GM18519 (cell line): Measurements from ENCODE around the gene XK.
"Not testable (repeated sequence)": the region's sequence is repeated elsewhere in the genome, so short reads cannot be mapped to it uniquely, and the experiment has no call there.

Source experiments
- ATAC-seq: cut with Tn5 transposase; IDR thresholded peaks from one replicate; pipeline ENCODE4 v1.9.1; 2021; ENCODE audit warnings: mild to moderate bottlenecking, moderate library complexity; ENCODE audit not compliant: unreplicated experiment, low FRiP score

Gene XK

DNA sequence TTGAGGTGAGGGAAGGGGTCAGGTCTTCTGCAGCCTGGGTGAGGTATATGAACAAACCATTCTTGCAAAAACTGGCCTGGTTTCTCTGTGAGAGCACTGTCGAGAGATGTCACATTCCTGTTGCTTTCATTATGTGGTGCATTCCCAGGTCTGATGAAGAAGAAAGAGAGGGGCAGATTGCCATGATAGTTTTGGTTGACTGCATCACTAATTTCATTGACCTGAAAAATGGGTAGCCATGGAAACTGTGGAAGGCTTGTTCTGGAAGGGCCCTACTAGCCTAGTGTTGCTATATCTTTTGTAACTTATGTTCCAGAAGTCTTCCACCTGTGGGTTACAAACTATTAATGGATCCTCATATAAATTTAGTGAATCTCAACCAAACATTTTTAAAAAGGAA lies 61.4 kb downstream of the XK start:
- no peak for ATAC-seq

- no peak for ATAC-seq
These were observed 66.7 kb downstream of the XK start for GRCh38 chrX:37752281-37752680.

GRCh38 chrX:37752936-37753335 lies 67.3 kb downstream of the XK start:
- no peak for ATAC-seq

GRCh38 chrX:37753384-37753783 lies 67.8 kb downstream of the XK start:
- no peak for ATAC-seq

DNA sequence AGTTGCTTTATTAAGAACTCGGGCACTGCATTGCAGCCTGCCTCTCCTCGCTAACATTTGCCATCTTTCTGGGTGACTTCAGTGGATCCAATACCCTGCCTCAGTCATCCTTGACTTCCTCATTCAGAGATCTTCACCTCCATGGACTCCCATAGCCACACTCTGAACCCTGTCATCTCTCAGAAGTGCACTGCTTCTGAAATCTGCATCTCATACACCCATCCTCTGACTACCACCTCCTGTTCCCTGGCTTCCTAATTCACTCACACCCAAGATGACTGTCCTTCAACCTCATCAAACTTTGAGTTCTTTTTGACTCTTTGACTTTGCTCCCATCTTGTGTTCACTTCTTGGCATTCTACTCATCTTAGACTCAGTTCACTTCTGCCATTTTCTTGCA lies 68.9 kb downstream of the XK start:
- peak; percentile 15 for ATAC-seq

DNA sequence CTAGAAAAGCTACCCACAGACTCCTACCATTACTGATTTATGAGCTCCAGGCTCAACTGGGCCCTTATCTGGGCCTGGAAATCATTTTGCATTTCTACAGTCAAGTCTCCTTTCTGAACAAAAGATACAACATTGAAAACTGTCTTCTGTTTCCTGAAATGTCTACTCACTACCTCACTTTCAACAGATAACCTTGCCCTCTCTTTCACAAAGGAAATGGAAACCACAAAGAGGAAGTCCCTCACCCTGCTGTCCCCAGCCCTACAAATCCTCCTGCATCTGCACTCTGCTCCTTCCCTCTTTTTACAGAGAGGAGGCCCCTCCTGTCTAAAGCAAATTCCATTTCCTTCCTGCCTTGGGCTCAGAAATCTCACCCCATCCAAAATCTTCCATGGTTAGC lies 69.4 kb downstream of the XK start:
- ATAC-seq: peak; percentile 83

GRCh38 chrX:37757082-37757481 lies 71.5 kb downstream of the XK start:
- ATAC-seq: no peak

DNA sequence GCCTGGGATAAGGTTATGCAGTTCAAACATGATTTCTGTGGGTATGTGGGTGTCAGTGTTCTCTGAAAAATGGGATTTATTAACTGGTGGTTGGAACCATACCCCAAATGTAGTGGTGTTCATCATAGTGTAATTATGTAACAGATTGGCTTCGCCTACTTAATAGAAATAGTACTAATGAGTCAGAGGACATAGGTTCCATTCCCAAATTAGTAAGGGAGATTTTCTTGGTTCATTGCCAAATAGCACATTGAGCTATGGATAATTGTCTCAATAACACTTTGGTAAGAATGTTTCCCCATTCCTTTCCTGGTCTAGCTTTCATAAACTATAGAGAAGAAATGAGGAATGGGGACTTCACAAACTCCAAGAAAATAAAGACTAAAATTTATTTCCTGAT lies 73.8 kb downstream of the XK start:
- ATAC-seq: no peak

- no peak for ATAC-seq
These were observed 74.4 kb downstream of the XK start for GRCh38 chrX:37759878-37760418.

DNA sequence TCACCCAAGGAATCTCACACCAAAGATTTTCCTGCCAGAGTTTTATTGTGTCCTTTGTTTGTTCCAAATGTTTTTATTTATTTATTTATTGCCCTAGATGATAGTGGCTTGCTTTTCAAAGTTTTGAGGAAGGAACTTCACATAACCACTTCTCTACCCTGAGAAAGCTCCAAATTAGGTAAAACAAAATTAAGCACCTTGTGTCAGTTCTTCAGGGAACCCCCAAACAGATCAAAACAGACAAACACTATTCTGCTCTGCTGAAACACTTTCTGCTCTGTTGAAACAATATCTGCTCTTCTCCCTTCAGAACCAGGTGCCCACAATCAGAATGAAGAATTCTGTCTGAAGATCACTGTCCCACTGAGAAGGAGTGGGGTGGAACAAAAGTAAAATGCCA lies 77.8 kb downstream of the XK start:
- ATAC-seq: no peak

- ATAC-seq: no peak
These were observed 79.9 kb downstream of the XK start for GRCh38 chrX:37765507-37765906.

- no peak for ATAC-seq
These were observed 81.8 kb downstream of the XK start for GRCh38 chrX:37767430-37767829.

GRCh38 chrX:37768866-37769265 lies 83.3 kb downstream of the XK start:
- not testable (repeated sequence) for ATAC-seq

DNA sequence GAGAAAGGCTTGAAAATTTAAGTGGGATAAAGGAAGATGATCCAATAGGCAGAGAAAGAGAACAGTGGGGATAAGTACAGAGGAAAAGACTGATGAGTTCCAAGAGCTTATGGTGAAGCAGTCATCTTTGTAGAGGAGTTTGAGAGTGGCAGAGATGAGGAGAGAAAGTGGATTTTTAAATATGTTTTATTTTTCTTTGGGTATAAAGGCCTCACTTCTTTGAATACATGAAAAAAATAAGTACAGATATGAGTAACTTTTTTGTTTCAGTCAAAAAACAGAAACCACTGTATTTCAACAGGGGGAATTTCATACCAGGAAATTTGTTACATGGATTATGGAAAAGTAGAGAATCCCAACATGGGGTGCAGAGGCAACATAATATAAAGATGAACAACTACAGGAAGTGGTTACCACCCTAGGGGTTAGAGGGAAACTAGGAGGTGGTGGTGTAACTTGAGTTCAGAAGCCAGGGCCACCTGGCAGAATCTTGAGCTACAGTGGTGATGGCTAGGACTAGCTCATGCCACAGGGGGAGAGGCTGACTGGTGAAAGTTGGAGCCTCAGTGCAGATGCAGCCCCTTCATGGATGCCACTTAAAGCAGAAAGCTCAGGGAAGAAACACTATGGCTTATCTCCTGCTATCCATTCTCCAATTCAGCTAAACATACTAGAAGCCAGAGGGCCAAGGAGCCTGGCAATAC lies 90.8 kb downstream of the XK start:
- peak; percentile 39 for ATAC-seq

- ATAC-seq: no peak
These were observed 91.4 kb downstream of the XK start for GRCh38 chrX:37776987-37777325.

DNA sequence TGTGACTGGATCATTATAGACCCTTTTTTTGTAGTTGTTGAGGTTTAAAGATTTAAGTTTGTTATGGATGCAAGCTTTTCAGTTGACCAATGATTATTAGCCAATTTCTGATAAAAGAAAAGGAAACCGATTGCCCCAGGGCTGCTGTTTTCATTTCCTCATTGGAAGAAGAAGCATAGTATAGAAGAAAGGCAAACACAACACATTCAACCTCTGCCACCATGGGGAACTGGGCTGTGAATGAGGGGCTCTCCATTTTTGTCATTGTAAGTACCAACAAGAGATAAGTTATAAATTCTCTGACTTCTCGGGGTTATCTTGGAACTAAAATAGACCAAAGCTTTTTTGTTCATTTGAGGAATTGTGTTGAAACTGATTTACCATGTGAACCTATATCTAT lies 94.3 kb downstream of the XK start, which contains the start of gene CYBB:
CYBB (plus strand) TSS at position 203 of the 400 bp plus-strand sequence; CDS start at position 222, 19 bp downstream.
- no peak for ATAC-seq

GRCh38 chrX:37781081-37781480 lies 95.5 kb downstream of the XK start:
- ATAC-seq: no peak
